HG02981 (cell line): ENCODE results near the gene SLC2A11.
"Not testable (repeated sequence)": the region's sequence is repeated elsewhere in the genome, so short reads cannot be mapped to it uniquely, and the experiment has no call there.

Source experiments
- ATAC-seq: cut with Tn5 transposase; IDR thresholded peaks from one replicate; pipeline ENCODE4 v1.9.1; 2021; ENCODE audit warnings: mild to moderate bottlenecking, moderate library complexity; ENCODE audit not compliant: unreplicated experiment

SLC2A11 gene

DNA sequence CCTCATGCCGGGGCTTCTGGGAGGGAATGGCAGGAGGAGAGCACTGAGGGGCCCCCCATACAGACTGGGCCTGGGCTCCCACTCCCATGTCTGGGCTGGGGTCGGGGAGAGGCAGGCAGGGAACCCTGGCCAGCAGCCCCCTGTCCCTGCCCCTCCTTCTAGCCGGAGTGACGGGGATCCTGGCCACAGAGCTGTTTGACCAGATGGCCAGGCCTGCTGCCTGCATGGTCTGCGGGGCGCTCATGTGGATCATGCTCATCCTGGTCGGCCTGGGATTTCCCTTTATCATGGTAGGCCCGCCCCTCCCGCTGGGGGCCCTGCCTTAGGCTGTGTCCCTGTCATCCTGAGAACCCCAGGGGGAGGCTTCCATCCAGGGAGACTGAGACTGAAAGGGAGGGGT lies 26.5 kb downstream of the SLC2A11 start:
- no peak for ATAC-seq

DNA sequence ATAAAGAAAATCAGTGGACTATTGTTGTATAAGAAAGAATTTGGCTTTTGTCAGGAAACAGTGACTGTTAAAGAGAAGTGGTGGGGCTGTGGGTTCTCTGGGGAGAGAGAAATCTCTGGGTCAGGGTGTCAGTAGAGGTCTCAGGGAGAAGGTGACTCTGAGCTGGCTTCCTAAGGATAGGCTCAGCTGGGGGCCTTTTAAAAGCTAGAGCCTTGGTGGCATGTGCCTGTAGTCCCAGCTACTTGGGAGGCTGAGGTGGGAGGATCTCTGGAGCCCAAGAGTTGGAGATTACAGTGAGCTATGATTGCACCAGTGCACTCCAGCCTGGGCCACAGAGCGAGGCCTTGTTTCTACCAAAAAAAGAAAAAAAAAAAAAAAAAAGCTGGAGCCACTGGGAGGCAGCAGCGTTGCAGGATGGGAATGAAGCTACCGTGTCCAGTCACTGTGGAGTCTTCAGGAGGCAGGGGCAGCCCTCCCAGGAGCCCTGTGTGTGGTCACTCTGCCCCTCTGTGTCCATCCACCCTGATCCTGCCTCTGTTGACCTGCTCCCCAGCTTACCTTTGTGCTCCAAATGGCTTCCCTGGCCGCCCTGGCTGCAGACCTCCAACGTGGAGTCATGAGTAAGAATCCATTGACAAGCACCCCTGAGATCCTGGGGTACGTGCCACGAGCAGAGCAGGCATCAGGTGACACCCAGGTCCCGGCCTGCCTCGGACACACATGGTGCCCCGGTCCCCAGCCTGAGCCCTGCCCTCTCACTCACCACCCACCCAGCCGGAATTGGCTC lies 31.1 kb downstream of the SLC2A11 start:
- no peak for ATAC-seq

DNA sequence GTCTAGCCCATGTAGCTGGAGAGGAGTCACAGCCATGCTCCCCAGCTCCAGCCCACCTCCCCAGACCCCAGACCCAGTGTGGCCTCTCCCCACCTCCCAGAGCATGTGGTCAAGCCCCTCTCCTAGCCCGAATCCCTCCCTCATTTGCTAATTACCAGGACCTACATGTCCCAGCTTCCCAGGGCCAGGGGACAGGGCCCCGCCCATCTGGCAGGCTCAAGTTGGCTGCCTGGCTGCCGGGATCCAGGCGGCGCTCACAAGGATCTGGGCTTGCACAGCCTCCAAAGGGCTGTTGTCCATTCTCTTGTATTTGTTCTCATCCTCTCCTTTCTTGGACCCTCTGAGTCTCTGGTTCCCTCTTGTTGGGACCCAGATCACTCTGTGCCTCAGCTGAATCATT lies 31.9 kb downstream of the SLC2A11 start:
- ATAC-seq = no peak

DNA sequence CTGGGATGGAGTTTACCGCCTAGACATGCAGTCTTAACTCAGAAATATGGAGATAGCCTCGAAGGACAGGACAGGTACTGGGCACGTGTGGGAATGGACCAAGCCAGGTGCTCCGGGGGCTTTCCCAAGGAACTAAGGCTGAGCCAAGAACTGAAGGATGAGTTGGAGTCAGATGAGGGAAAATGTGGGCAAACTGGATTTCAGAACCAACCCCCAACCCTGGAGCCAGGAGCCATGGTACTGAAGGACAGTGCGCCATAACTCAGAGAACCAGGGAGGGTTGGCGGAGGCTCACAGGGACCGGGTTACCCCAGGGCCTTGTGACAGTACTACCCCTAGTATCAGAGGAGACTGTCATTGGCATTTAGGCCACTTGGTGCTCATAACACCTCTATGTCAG lies 34.1 kb downstream of the SLC2A11 start:
- ATAC-seq = no peak

DNA sequence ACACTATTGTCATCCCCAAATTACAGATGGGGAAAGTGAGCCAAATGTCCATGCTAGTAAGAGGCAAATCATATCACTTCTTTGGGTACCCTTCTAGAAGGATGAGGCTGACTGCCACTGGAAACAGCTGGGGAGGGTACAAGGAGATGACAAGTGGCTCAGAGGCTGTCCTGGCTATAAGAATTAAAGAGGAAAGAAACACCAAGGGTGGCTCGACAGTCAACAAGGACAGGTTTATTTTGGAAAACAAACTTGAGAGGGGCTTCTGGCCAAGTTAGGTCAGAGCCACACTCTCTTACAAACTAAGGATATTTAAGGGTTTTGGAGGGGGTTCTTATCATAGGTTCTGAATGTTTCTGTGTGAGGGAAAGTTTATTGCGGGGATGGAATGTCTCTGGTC lies 34.5 kb downstream of the SLC2A11 start:
- no peak for ATAC-seq

DNA sequence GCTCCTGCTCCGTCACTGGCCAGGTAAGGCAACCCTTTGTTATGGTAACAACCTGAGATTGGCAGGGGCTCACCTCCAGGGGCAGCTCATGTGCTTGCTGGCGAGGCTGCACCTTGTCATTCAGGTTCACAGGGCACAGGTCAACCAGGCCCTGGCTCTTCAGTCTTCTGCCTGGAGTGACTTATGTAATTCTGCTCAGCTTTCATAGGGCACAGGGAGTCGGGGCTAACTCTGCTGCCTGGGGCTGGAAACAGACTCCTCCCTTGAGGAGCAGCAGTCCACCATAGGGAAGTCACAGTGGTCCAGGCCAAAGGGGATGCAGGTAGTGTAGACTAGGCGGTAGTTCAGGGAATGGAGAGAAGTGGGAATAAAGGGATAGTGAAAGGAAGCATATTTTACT lies 35.0 kb downstream of the SLC2A11 start:
- no peak for ATAC-seq

DNA sequence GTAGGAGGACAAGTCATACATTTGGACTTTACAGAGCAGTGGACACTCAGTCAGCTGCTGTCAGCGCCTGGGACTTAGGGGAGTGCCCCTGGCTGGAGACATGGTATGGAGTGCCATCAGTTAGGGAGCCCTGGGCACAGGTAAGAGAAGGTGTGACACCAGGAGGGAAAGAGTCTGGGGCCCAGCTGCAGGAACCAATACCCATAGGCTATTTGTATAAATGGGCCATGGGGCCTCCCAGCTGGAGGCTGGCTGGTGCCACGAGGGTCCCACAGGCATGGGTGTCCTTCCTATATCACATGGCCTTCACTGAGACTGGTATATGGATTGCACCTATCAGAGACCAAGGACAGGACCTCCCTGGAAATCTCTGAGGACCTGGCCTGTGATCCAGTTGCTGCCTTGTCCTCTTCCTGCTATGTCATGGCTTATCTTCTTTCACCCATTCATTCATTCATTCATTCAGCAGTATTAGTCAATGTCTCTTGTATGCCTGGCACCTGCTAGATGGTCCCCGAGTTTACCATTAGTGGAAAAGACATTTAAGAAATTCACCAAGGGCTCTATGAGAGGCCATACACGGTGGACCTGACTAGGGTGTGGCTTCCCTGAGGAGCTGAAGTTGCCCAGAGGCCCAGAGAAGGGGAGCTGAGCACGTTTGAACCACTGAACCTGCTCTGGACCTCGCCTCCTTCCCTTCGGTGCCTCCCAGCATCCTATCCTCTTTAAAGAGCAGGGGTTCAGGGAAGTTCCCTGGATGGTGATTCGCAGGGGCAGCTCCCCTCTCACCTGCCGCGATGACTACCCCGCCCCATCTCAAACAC lies 35.7 kb downstream of the SLC2A11 start:
- no peak for ATAC-seq

DNA sequence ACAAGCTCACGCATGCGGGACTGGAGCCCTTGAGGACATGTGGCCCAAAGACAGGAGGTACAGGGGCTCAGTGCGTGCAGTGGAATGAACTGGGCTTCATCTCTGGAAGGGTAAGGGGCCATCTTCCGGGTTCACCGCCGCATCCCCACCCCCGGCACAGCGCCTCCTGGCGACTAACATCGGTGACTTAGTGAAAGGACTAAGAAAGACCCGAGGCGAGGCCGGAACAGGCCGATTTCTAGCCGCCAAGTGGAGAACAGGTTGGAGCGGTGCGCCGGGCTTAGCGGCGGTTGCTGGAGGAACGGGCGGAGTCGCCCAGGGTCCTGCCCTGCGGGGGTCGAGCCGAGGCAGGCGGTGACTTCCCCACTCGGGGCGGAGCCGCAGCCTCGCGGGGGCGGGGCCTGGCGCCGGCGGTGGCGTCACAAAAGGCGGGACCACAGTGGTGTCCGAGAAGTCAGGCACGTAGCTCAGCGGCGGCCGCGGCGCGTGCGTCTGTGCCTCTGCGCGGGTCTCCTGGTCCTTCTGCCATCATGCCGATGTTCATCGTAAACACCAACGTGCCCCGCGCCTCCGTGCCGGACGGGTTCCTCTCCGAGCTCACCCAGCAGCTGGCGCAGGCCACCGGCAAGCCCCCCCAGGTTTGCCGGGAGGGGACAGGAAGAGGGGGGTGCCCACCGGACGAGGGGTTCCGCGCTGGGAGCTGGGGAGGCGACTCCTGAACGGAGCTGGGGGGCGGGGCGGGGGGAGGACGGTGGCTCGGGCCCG lies 36.5 kb downstream of the SLC2A11 start, which contains the start of gene MIF:
Gene MIF (plus strand): TSS at position 439 of the 765 bp plus-strand sequence. CDS start 92 bp downstream, at position 531.
- ATAC-seq = peak; percentile 77

DNA sequence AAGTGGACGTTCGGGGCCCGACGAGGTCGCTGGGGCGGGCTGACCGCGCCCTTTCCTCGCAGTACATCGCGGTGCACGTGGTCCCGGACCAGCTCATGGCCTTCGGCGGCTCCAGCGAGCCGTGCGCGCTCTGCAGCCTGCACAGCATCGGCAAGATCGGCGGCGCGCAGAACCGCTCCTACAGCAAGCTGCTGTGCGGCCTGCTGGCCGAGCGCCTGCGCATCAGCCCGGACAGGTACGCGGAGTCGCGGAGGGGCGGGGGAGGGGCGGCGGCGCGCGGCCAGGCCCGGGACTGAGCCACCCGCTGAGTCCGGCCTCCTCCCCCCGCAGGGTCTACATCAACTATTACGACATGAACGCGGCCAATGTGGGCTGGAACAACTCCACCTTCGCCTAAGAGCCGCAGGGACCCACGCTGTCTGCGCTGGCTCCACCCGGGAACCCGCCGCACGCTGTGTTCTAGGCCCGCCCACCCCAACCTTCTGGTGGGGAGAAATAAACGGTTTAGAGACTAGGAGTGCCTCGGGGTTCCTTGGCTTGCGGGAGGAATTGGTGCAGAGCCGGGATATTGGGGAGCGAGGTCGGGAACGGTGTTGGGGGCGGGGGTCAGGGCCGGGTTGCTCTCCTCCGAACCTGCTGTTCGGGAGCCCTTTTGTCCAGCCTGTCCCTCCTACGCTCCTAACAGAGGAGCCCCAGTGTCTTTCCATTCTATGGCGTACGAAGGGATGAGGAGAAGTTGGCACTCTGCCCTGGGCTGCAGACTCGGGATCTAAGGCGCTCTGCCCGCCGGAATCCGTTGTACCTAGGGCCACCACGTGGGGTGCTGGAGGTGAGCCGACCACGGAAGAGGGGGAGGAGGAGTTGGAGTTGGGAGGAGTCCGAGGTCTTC lies 37.3 kb downstream of the SLC2A11 start:
- ATAC-seq = peak; percentile 14

DNA sequence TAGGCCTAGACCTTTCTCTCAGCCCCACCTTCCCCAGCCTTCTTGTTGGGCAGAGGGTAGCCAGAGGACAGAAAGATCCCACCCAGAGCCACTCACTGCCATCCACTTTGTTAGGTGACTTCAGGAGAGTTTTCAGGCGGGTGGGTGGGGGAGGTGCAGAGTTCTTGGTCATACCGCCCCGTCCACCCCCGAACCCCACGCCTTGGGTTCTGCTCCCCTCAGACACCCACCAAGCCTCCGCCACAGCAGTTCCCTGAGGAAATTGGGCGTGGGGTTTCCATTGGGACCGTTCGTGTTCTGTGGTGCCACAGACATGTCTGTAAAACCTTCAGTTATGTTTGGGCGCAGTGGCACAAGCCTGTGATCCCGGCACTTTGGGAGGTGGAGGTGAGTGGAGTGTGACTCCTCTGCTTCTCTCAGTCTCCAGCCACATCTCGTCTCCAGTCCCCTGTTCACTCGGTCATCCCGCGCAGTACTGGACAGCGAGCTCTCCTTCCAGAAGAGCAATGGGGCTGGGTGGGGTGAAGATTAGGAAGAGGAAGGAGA lies 38.0 kb downstream of the SLC2A11 start:
- ATAC-seq = no peak

DNA sequence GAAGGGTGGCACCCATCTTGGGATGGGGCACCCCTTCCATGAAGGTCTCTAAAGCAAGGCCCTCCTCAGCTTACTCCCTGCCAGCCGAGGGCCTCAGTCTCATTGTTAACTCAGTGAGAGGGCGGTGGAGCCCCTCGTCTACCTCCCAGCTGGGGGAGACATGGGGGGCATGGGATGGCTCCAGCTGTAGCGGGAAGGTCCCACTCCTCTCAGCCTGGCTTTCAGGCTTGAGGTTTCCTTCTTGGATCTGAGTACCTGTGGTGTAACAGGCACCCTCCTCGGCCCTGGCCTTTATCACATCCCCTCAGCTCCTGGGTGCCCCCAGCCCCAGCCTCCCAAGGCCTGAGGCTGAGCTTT lies 38.5 kb downstream of the SLC2A11 start:
- no peak for ATAC-seq

DNA sequence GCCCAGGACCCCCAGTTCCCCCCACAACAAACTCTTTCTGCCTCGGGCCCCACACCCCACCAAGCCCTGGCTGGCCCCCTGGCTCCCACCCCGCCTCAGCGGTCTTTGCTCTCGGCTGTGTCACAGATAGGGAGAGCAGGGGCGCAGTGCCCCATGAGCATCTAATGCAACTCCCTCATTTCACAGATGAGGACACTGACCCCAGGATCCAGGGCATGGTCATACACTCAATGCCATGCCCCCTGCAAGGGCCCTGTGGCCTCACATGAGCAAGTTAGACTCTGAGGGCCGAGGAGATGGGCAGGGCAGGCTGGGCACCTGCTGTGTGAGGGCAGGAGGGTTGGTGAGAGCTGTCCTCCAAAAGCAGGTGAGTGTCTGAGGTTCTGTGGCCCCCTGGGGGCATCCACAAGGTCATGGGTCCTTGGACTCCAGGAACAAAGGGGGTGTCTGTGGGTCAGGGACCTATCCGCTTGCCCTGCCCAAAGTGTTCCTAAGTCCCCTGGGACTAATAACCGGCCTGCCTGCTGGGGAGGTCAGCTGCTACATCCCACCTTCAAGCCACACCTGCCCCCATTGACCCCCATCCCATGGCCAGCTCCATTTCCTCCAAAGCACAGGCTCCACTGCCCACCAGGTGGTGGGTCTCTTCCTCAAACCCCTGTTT lies 39.0 kb downstream of the SLC2A11 start:
- no peak for ATAC-seq

DNA sequence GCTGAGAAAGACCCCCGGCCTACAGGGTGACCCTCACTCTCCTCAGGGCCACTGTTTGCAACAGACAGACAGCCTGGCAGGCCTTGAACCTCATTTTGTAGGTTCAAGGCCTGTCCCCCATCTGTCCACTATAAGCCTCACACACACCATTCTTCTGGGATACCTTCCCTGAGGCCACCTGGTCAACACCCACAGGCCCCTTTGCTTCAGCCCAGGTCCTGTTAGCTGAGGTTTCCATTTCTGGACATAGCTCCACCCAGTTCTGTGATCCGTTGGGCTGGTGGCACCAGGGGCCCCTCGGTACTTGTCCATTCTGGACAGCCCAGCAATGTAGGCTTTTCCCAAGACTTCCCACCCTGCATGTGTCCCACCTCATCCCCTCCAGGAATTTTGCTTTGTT lies 39.6 kb downstream of the SLC2A11 start:
- ATAC-seq = no peak

DNA sequence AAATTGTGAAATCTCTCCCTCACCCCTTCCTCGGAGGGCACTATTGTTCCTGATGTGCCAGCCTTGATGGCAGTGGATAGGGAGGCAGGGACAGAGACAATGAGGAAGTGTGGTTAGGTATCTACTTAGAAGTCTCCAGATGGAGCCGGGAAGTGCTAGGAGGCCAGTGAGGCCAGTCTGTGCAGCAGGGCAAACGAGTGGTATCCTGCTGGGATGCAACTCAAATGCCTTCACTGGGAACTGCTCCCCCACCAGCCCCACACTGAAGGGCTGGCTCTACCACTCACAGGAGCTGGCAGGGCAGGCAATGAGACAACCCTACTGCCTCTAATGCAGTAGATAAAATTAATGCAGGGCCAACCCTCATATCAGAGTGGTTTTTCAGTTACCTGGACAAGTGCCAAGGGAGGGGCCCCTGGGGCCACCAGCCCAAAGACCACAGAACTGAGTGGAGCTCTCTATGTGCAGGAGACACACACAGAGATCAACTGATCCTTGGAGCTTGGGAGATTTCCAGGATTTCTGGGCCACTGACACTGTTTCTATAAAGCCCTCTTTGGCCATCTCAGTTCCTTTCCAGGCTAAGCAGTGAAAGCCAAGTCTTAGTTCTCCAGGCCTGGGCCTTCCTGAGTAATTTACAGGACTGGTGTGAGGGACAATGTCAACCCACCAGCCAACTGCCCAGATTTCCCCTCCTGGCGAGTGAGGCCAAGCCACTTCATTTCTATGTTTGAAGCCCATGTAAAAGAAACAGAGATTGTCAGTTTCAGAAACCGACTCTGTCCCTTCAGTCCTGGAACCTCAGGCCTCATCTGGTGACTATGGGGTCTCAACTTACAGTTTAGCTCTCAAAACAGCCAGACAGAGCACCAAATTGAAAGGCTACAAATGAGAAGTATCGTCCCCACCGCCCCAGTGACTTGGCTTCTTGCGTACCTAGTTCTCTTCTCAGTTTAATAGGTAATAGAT lies 40.6 kb downstream of the SLC2A11 start:
- ATAC-seq = no peak

DNA sequence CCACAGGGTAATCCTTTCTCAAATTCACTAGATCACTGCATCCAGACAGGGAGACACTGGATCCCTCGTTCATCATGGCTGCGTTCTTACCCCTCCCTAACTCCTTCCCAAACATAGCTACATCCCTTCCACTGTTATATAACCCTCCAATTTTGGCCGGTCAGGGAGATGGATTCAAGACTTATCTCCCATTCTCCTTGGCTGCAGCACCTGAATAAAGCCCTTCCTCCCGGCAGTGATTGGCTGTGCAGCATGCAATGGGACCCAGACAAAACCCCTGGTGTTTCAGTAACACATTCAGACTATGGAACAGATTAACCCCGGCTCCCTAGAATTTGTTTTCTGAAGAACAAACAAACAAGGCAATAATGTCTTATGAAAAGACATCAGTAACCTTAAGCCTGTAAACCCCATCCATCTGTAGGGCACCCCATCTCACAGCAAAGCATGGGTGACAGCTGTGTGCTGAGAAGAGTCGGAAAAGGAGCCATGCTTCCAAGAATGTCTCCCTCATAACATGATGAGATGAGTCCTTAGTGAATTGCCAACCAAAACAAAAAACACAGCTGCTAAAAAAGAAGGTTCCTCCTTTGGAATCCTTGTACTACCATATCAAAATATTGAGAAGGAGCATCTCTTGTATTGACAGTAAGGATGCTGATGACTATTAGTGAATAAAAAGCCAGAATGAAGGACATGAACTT lies 41.5 kb downstream of the SLC2A11 start:
- no peak for ATAC-seq

DNA sequence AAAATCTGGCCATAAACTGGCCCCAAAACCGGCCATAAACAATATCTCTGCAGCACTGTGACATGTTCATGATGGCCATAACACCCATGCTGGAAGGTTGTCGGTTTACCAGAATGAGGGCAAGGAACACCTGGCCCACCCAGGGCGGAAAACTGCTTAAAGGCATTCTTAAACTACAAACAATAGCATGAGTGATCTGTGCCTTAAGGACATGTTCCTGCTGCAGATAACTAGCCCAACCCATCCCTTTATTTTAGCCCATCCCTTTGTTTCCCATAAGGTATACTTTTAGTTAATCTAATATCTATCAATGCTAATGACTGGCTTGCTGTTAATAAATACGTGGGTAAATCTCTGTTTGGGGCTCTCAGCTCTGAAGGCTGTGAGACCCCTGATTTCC lies 42.6 kb downstream of the SLC2A11 start:
- ATAC-seq = not testable (repeated sequence)

DNA sequence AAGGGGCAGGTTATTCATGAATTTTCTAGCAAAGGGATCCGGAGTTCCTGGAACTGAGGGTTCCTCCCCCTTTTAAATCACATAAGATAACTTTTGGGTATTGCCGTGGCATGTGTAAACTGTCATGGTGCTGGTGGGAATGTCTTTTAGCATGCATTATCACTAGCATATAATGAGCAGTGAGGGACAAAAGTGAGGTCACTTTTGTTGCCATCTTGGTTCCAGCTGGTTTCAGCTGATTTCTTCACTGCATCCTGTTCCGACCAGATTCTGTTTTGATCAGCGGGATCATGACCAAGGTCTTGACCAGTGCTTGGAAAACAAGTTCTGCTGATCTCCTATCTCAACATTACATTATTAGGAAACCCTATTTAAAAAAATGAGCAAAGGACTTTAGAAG lies 43.9 kb downstream of the SLC2A11 start:
- no peak for ATAC-seq
